HG02970 (cell line): ENCODE data around the gene PRKD1.
"Not testable (repeated sequence)": the region's sequence is repeated elsewhere in the genome, so short reads cannot be mapped to it uniquely, and the experiment has no call there.

Experiments used
- ATAC-seq: cut with Tn5 transposase; IDR thresholded peaks from one replicate; pipeline ENCODE4 v1.9.1; 2021; ENCODE audit warnings: mild to moderate bottlenecking, moderate library complexity, moderate number of reproducible peaks; ENCODE audit not compliant: unreplicated experiment, low FRiP score

Gene PRKD1

GRCh38 chr14:29689597-29689996 lies 238.1 kb downstream of the PRKD1 start:
- not testable (repeated sequence) for ATAC-seq

- ATAC-seq, result no peak
These were observed 239.8 kb downstream of the PRKD1 start for GRCh38 chr14:29687866-29688265.

GRCh38 chr14:29687071-29687765 lies 240.4 kb downstream of the PRKD1 start:
- no peak for ATAC-seq

- ATAC-seq, result no peak
These were observed 242.7 kb downstream of the PRKD1 start for GRCh38 chr14:29684926-29685325.

GRCh38 chr14:29682789-29683188 lies 244.9 kb downstream of the PRKD1 start:
- no peak for ATAC-seq

GRCh38 chr14:29681316-29681715 lies 246.3 kb downstream of the PRKD1 start:
- no peak for ATAC-seq

- ATAC-seq, result no peak
These were observed 252.9 kb downstream of the PRKD1 start for GRCh38 chr14:29674566-29675285.

- ATAC-seq, result no peak
These were observed 254.8 kb downstream of the PRKD1 start for GRCh38 chr14:29672831-29673230.

GRCh38 chr14:29671034-29671433 lies 256.6 kb downstream of the PRKD1 start:
- no peak for ATAC-seq

- ATAC-seq, result no peak
These were observed 259.4 kb downstream of the PRKD1 start for GRCh38 chr14:29668201-29668600.

- no peak for ATAC-seq
These were observed 263.1 kb downstream of the PRKD1 start for GRCh38 chr14:29664515-29664914.

- ATAC-seq, result no peak
These were observed 264.3 kb downstream of the PRKD1 start for GRCh38 chr14:29663281-29663801.

- no peak for ATAC-seq
These were observed 272.6 kb downstream of the PRKD1 start for GRCh38 chr14:29654901-29655550.

GRCh38 chr14:29653303-29653702 lies 274.3 kb downstream of the PRKD1 start:
- ATAC-seq, result no peak

GRCh38 chr14:29652571-29652970 lies 275.1 kb downstream of the PRKD1 start:
- no peak for ATAC-seq

- no peak for ATAC-seq
These were observed 276.9 kb downstream of the PRKD1 start for GRCh38 chr14:29650554-29651269.

GRCh38 chr14:29649170-29649569 lies 278.5 kb downstream of the PRKD1 start:
- no peak for ATAC-seq

GRCh38 chr14:29648045-29648444 lies 279.6 kb downstream of the PRKD1 start:
- no peak for ATAC-seq

- ATAC-seq, result no peak
These were observed 282.5 kb downstream of the PRKD1 start for GRCh38 chr14:29645117-29645516.

GRCh38 chr14:29643433-29644211 lies 284.0 kb downstream of the PRKD1 start:
- ATAC-seq, result no peak
